Karpas-422 (cell line): ENCODE measurements around the gene NISCH. TPM values are rescaled to one million over a fixed set of nuclear protein-coding genes. Genes with fewer than 3 reads are reported as not detected.

Experiments
- DNase-seq: peaks from one replicate; pipeline ENCODE4 v3.0.0-alpha.2; 2015
- H2AFZ ChIP-seq: fragments of 200-600 bp; sonication (generic); 2 replicates; pipeline ENCODE4 v1.6.1; 2014; ENCODE audit warnings: antibody characterized with exemption, low read length, mixed read lengths
- H3K27ac ChIP-seq: fragments of 200-600 bp; sonication (generic); 2 replicates; pipeline ENCODE4 v1.5.1; 2014; ENCODE audit warnings: mild to moderate bottlenecking, low read length, moderate library complexity
- H3K27me3 ChIP-seq: fragments of 200-600 bp; sonication (generic); 2 replicates; pipeline ENCODE4 v1.6.1; 2014; ENCODE audit warnings: low read length, mixed read lengths
- H3K36me3 ChIP-seq: fragments of 200-600 bp; sonication (generic); 2 replicates; pipeline ENCODE4 v1.6.1; 2014; ENCODE audit warnings: low read length, mixed read lengths; ENCODE audit not compliant: insufficient read depth
- H3K4me1 ChIP-seq: fragments of 200-600 bp; sonication (generic); 2 replicates; pipeline ENCODE4 v1.6.1; 2014; ENCODE audit warnings: mild to moderate bottlenecking, low read length, mixed read lengths
- H3K4me2 ChIP-seq: fragments of 200-600 bp; sonication (generic); 2 replicates; pipeline ENCODE4 v1.6.1; 2014; ENCODE audit warnings: low read length, low read depth, mild to moderate bottlenecking; ENCODE audit not compliant: poor library complexity, severe bottlenecking
- H3K4me3 ChIP-seq: fragments of 200-600 bp; sonication (generic); 2 replicates; pipeline ENCODE4 v1.5.1; 2014; ENCODE audit warnings: mild to moderate bottlenecking, antibody characterized with exemption, low read length, mixed read lengths
- H3K79me2 ChIP-seq: fragments of 200-600 bp; sonication (generic); 2 replicates; pipeline ENCODE4 v1.6.1; 2014; ENCODE audit warnings: mild to moderate bottlenecking, low read length, mixed read lengths
- H3K9ac ChIP-seq: fragments of 200-600 bp; sonication (generic); 2 replicates; pipeline ENCODE4 v1.6.0; 2014; ENCODE audit warnings: low read length
- H3K9me2 ChIP-seq: fragments of 200-600 bp; sonication (generic), shearing (Covaris generic); replicated peaks from 2 replicates; pipeline ENCODE4 v1.6.0; 2014; ENCODE audit warnings: mild to moderate bottlenecking, low read length, moderate library complexity; ENCODE audit not compliant: insufficient read depth
- H3K9me3 ChIP-seq: fragments of 300-700, 200-600 bp; sonication (generic); 2 replicates; pipeline ENCODE4 v1.6.1; 2014; ENCODE audit warnings: low read length, mixed read lengths
- H4K20me1 ChIP-seq: fragments of 200-600 bp; sonication (generic); 2 replicates; pipeline ENCODE4 v1.6.1; 2014; ENCODE audit warnings: mild to moderate bottlenecking, antibody characterized with exemption, low read length, low read depth; ENCODE audit not compliant: insufficient read depth
- total RNA-seq: library from RNA; depleted of rRNA; stranded (reverse); fragments of >200 nt; shearing (Covaris generic); gene quantifications from 2 replicates; pipeline ENCODE4 v1.2.3, GENCODE V29; 2014; ENCODE audit warnings: low replicate concordance

Gene NISCH
- total RNA-seq, 1 experiment from 2014 or later = 44.2 TPM

DNA sequence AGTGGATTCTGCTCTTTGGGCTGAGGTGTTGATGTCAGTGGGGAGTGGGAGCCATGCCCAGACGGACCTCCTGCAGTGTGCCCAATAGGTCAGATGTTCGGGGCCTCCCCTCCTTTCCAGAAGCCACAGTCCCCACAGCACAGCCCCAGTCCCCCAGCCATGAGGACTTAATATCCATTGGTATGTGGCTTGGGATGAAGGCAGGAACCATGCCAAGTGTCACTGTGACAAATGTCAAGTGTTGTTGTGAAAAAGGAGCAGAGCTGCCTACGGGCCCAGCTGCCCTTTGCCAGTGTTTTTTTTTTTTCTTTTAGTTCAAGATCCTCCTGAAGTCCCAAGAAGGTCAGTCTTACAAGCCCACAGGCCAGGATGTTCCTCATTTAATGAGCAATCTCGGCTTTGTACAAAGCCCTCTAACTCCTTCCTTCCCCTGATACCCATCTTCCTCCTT lies 22.7 kb upstream of the NISCH start:
- Histone ChIP-seq H3K9ac (no peak overlapping the region), H3K27me3 (no peaks in the 10 kb centered on the region; the same call in 1 of the 2 replicates), H3K4me1 (peaks cover 4% of the 10 kb centered on the region; the same call in 1 of the 2 replicates), H3K4me3 (no peak overlapping the region), H3K9me3 (no peaks in the 10 kb centered on the region), H2AFZ (no peak overlapping the region), H3K9me2 (no peaks in the 10 kb centered on the region), H3K4me2 (no peak overlapping the region), H3K27ac (no peak overlapping the region), H3K36me3 (no peaks in the 10 kb centered on the region), H4K20me1 (no peaks in the 10 kb centered on the region; the same call in 1 of the 2 replicates), H3K79me2 (no peaks in the 10 kb centered on the region)
- no peak for DNase-seq

DNA sequence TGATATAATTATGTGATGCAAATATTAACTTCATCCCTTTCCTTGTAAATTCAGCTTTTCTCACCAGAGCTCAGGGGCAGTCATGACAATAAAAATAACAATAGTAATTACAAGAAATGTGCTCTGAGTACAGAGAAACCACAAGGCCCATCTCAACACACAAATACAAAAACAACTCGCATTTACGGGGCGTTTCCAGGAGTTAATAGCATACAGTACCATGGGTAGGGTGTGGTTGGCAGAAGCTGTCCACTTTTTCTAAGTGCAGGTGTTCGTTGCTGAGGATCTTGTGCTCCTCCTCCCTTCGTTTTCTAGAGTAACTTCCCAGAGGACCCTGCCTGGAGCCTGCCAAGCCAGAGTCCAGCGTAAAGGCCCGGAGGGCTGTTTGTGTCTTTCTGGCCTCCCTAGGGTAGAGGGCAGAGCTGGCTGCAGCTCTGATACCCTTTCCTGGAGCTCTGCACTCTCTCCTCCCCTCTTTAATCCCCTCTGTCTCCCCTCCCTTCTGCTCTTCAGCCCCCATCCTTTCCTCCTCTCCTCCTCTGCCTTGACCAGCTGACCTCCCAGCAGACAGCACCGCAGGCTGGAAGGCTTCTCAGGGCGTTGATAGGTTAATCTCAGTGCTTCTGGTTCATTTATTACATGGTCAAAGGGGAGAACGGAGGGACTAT lies 21.9 kb upstream of the NISCH start:
- Histone ChIP-seq H3K9me3 (no peaks in the 10 kb centered on the region), H3K4me3 (no peak overlapping the region), H3K4me2 (no peak overlapping the region), H2AFZ (no peak overlapping the region), H3K9me2 (no peaks in the 10 kb centered on the region), H3K27me3 (no peaks in the 10 kb centered on the region), H3K79me2 (no peaks in the 10 kb centered on the region), H3K27ac (no peak overlapping the region), H3K36me3 (no peaks in the 10 kb centered on the region), H4K20me1 (no peaks in the 10 kb centered on the region), H3K9ac (no peak overlapping the region), H3K4me1 (peaks cover 4% of the 10 kb centered on the region; the same call in 1 of the 2 replicates)
- DNase-seq = no peak

DNA sequence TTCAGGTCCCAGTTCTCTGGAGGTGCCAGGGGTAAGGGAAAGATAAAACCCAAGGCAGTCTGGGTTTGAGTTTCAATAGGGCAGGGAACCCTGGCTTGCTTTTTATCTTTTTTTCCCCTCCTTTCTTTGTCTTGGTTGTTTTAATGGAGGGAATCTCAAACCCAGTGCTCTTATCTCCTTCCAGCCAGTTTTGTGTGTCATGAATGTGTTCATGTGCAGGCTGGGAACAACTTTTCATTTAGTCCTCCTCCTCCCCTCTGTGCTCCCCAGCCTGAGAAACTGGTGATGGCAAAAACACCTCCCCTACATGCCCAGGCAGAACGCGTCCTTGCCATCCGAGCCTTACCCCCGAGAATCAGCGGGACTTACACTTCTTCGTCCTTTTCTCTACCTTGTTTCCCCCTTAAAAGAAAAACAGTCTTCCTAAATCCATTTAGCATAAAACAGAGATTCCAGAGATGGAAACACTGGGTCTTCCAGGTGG lies 21.4 kb upstream of the NISCH start:
- Histone ChIP-seq H3K9me3 (no peaks in the 10 kb centered on the region), H3K9ac (no peak overlapping the region), H4K20me1 (no peaks in the 10 kb centered on the region), H3K9me2 (no peaks in the 10 kb centered on the region), H3K27me3 (no peaks in the 10 kb centered on the region), H3K4me1 (no peaks in the 10 kb centered on the region), H3K36me3 (no peaks in the 10 kb centered on the region), H2AFZ (no peak overlapping the region), H3K4me3 (no peak overlapping the region), H3K4me2 (no peak overlapping the region), H3K79me2 (no peaks in the 10 kb centered on the region), H3K27ac (no peak overlapping the region)
- no peak for DNase-seq

DNA sequence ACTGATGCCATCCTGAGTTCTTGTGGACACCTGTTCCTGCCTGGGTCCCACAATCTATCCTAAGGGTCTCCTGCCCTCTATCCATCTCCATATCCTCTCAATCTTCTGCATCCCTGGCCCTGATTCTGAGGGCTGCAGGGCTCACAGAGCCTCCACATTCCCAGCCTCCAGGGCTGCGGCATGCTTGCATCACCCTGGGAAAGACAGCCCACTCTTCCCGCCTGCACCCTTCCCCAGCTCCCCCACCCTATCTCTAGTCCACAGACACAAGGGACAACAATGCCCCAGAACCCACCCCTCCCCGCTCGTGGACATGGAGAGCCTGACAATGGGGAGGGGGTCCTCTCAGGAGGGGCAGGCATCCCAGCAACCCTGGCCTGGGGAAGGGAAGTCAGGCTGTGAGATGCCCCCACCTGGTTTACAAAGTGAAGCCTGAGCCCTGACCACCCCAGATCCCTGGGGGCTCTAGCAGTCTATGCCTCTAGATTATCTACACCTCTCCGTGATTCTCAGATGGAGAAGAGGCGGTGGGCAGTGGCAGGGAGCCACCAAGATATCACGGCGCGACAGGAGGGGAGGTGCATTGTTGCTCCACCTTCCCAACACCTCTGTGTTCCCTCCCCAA lies 20.8 kb upstream of the NISCH start:
- no peak for DNase-seq
- H3K27ac ChIP-seq = no peak overlapping the region
- no peaks in the 10 kb centered on the region for H3K36me3 ChIP-seq
- H3K79me2 ChIP-seq = no peaks in the 10 kb centered on the region
- no peak overlapping the region for H3K9ac ChIP-seq
- no peak overlapping the region for H3K4me3 ChIP-seq
- H3K9me2 ChIP-seq = no peaks in the 10 kb centered on the region
- no peak overlapping the region for H2AFZ ChIP-seq
- H3K9me3 ChIP-seq = no peaks in the 10 kb centered on the region
- no peaks in the 10 kb centered on the region for H3K4me1 ChIP-seq
- no peak overlapping the region for H3K4me2 ChIP-seq
- H3K27me3 ChIP-seq = no peaks in the 10 kb centered on the region
- no peaks in the 10 kb centered on the region for H4K20me1 ChIP-seq

DNA sequence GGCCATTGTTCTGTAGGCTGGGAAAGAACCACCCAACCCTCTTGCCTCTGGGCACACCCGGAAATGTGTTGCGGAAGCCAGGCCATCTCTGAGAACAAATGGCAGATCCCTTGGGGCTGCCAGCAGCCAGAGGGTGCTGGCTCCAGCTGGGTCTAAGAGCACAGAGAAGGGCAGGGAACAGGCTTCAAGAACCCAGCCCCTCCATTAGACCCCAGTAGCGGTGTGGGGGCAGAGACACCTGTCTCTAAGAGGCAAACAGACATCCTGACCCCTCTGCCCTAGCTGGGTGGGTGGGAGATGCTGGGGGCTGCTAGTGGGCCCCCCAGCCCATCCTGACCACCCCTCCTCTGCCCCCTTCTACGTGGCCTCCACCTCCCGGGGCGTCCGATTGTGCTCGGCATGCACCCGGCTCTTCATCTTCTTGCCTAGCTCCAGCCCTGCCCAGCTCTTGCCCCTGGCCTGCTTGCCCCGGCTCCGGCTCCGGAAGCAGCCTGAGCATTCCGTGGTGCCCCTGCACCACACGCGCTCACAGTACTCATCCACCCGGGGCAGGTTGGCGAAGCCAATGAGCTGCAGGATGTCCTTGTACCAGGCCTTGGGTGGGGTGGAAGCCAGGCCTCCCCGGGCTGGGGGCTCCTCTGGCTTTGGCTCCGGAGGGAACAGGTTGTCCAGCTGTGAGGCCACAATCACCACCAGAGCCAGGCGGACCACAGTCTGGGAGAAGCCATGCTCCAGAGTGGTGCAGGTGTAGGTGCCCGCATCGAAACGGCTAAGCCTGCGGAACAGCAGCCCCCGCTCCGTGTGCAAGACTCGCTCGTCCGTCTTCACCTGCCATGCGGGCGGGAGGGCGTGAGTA lies 19.9 kb upstream of the NISCH start:
- H3K9me2 ChIP-seq = no peaks in the 10 kb centered on the region
- no peak overlapping the region for H3K4me2 ChIP-seq
- H3K36me3 ChIP-seq = no peaks in the 10 kb centered on the region
- no peak for DNase-seq
- no peaks in the 10 kb centered on the region for H3K9me3 ChIP-seq
- no peak overlapping the region for H3K9ac ChIP-seq
- no peaks in the 10 kb centered on the region for H4K20me1 ChIP-seq
- no peaks in the 10 kb centered on the region for H3K27me3 ChIP-seq
- no peak overlapping the region for H2AFZ ChIP-seq
- no peak overlapping the region for H3K4me3 ChIP-seq
- no peak overlapping the region for H3K27ac ChIP-seq
- no peaks in the 10 kb centered on the region for H3K4me1 ChIP-seq
- H3K79me2 ChIP-seq = no peaks in the 10 kb centered on the region

DNA sequence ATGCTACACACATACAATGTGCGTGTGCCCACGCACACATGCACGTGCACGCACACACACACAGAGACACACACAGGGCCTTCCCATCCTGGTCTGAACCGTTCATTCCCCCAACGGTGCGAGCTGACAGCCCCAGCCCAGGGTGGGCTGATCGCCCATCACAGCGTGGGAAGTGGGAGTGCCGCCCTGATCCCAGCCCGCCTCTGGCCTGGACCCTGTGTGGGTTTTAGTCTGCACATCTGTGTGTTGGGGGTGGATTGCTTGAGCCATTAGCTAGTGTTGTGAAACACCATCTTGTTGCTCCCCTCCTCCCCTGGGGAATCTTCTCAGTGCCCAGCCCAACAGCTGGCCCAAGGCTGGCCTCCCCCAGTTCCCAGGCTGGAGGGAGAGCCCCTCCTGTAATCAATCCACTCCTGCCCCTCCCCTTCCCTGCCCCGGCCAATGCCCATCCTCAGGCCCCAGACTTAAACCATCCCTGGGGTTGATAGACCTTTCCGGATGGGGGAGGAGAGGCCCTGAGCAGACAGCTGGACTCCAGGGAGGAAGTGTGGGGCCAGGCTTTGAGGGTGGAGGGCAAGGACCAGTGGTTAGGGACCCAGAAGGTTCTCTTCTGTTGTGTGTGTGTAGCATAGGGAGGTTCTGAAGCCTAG lies 18.8 kb upstream of the NISCH start:
- H2AFZ ChIP-seq = no peak overlapping the region
- no peaks in the 10 kb centered on the region for H3K9me3 ChIP-seq
- H3K36me3 ChIP-seq = no peaks in the 10 kb centered on the region
- H3K9ac ChIP-seq = no peak overlapping the region
- DNase-seq = no peak
- no peaks in the 10 kb centered on the region for H3K79me2 ChIP-seq
- H3K4me1 ChIP-seq = no peaks in the 10 kb centered on the region
- H3K27ac ChIP-seq = no peak overlapping the region
- no peaks in the 10 kb centered on the region for H3K9me2 ChIP-seq
- no peaks in the 10 kb centered on the region for H3K27me3 ChIP-seq
- H4K20me1 ChIP-seq = no peaks in the 10 kb centered on the region
- H3K4me2 ChIP-seq = no peak overlapping the region
- H3K4me3 ChIP-seq = no peak overlapping the region

DNA sequence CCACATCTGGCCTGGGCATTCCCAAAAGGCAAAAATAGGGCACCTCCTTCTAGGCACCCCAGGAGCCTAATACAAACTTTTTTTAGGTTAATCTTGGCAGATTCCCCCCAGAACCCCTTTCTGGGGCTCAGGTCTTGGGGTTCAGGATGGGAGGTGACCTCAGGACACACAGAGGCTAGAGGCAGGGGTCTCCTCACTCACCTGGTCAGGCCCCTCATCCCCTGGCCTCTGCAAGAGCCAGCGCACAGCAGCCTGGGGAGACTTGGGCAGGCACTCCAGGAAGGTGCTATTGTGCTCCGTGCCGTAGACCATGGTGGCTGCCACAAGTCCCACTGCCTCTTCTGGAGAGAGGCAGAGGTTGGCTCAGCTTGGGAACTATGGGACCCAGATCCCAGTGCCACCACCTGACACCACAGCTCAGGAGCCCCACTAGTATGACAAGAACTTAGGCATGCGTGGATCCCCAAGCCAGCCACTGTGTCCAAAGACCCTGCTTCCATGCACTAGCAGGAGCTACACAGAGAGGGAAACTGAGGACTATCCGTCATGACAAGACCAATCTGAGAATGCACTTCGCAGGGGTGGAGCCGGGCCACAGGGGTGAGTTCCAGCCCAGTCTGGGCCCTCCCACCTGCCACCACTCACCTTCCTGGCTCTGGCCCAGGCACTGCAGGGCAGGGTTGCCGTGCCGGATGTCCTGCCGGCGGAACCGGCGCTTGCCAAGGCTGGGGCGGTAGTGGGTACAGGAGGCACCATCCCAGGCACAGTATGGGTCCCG lies 17.9 kb upstream of the NISCH start:
- Histone ChIP-seq H3K27me3 (no peaks in the 10 kb centered on the region), H3K9ac (no peak overlapping the region), H3K9me3 (no peaks in the 10 kb centered on the region), H2AFZ (no peak overlapping the region), H4K20me1 (no peaks in the 10 kb centered on the region), H3K36me3 (no peaks in the 10 kb centered on the region), H3K4me1 (no peaks in the 10 kb centered on the region), H3K27ac (no peak overlapping the region), H3K4me3 (no peak overlapping the region), H3K9me2 (no peaks in the 10 kb centered on the region), H3K79me2 (no peaks in the 10 kb centered on the region), H3K4me2 (no peak overlapping the region)
- DNase-seq = no peak
